CD4-positive, alpha-beta T cell treated with Interleukin-1 beta for 1 hour (primary cell): ENCODE measurements around the gene GABARAPL1.
"Not testable (repeated sequence)": the region's sequence is repeated elsewhere in the genome, so short reads cannot be mapped to it uniquely, and the experiment has no call there.

Experiments
- DNase-seq, 2 donors: peaks; one replicate each; pipeline ENCODE4 v3.0.0-alpha.2; 2020 to 2022

The GABARAPL1 gene

DNA sequence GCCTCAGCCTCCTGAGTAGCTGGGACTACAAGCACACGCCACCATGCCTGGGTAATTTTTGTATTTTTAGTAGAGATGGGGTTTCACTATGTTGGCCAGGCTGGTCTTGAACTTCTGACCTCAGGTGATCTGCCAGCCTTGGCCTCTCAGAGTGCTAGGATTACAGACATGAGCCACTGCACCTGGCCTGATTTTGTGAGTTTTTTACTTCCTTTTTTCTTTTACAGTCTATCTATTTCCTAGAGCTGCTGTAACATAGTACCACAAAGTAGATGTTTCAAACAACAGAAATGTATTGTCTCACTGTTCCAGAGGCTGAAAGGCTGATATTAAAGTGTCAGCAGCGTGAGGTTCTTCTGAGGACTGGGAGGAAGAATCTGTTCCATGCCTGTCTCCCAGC lies 8.2 kb upstream of the GABARAPL1 start:
- DNase-seq, result not testable (repeated sequence)

DNA sequence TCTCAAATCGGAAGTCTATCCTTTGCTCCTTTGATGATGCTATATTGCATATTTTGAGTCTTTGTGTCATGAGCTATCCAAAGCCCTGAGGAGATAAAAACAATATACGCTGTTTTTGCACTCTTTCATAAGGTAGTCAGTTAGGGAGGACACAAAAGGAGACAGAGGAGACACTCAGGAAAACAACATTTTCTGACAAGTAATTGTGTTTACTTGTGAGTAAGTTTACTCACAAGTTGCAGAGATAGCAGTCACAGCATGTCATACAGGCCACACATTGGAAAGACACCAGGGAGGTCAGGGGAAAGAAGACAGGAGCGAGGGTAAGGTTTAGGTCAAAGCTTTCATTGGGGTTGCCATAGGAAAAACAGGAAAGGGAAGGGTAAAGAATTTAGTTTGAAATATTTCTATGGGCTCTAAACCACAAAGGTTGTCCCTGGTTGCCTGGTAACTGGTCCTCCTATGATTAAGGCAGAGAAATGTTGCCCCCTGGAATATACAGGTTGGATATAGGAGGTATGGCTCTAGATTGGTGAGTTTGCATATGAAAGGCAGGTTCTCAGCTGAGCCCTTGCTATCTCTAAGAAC lies 7.4 kb upstream of the GABARAPL1 start:
- no peak for DNase-seq

- DNase-seq, result no peak
Observed at GRCh38 chr12:10207136-10207535, 5.5 kb upstream of the GABARAPL1 start.

DNA sequence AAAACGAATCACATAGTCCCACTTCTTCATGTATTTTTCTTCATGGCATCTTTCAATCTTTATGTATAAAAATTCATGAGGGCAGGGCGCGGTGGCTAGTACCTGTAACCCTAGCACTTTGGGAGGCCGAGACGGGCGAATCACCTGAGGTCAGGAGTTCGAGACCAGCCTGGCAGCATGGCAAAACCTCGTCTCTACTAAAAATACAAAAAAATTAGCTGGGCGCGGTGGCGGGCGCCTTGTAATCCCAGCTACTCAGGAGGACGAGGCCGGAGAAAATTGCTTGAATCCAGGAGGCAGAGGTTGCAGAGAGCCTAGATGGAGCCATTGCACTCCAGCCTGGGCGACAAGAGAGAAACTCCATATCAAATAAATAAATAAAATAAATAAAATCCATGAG lies 2.5 kb upstream of the GABARAPL1 start:
- no peak for DNase-seq

DNA sequence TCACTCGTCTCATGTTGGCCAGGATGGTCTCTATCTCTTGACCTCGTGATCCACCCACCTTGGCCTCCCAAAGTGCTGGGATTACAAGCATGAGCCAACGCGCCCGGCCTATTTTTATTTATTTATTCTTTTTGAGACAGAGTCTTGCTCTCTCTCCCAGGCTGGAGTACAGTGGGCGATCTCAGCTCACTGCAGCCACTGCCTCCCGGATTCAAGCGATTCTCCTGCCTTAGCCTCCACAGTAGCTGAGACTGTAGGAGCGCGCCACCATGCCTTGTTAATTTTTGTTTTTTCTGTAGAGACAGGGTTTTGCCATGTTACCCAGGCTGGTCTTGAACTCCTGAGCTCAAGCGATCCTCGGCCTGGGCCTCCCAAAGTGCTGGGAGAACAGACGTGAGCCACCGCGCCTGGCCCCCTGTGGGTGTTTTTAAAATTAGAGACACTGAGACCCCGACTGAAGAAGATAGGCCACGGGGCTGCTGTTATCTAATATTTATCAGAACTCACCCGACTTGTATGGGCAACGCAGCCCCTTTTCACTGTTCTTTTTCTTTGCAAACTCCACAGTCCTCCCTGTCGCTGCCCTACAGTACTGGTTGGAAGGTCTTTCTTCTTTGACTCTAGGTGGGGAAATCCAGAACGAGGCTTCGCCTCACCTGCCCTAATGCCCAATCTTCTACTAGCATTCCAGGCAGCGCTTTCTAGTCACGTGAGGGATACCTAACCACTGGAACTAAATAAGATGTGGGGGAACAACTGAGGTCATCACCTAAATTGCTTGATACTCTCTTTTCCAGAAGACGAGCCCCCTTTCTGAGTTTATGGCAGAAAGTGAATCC lies 1.4 kb upstream of the GABARAPL1 start:
- DNase-seq, result no peak

DNA sequence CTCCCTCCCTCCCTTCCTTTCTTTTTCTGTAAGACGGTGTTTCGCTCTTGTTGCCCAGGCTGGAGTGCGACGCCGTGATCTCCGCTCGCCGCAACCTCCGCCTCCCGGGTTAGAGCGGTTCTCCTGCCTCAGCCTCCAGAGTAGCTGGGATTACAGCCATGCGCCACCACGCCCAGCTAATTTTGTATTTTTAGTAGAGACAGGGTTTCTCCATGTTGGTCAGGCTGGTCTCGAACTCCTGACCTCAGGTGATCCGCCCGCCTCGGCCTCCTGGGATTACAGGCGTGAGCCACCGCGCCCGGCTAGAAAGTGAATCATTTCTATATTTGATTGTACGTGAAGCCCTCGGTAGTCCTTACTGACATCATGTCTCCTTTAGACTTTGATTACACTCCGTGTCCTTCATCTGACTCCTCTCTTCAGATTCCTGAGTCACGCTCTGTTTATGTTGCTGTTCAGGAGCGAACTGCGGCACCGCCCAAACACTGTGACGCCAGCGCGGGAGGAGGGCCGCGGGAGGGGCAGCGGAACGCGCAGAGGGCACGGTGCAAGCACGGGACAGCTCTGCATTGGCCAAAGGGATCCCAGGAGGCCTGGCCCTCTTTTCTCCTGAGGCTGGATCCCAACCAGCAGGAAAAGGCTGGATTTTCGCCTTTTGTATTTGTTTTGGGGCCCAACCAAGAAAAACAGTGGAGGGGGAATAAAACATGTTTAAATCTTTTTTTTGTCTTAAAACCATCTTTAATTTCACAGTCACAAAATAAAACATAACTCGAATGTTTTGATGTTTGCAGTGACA lies 538 bp upstream of the GABARAPL1 start:
- DNase-seq, result peak; percentile 89 to 92

DNA sequence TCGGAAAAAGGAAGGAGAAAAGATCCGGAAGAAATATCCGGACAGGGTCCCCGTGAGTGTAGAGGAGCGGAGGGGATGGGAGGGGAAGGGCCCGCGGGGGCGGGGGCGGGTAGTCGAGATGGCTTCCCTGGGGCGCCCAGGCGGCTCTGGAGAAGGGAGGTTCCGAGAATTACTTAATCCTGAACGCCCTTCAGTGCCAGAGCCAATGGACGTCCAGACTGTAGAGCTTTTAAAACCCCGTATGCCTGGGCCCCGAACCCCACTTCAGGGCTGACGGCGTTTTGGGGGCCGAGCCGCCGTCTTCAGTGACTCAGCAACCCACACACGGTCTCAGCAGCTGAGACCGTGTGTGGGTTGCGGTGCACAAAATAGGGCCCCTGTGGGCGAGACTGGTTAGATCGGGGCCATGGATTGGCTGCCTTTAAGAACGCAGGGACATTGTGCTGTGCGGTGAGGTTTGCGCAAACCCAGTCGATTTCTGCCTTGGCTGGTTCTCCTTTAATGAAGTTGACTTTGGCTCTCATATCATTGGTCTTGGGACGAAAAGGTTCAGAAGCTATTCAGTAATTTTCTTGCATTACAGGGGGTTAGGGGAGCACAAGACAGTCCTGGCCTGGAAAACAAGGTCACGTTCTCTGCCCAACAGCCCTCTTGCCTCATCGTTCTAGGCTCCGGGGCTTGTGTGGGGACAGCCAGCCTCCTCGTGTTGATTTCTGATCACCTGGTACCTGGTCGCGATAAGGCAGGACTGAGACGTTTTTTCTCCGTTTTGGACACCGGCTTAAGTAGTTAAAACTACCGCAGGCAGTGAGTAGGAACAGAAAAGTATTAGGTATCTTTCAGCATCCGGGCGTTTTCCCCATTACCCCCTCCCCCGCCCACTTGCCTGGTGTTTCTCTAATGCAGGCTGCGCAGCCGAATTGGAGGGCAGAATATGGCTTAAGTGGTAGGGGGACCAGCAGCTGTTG lies 775 bp downstream of the GABARAPL1 start:
- DNase-seq, result peak; percentile 85 to 88

- DNase-seq, result no peak
Observed at GRCh38 chr12:10214136-10214894, 1.6 kb downstream of the GABARAPL1 start.

DNA sequence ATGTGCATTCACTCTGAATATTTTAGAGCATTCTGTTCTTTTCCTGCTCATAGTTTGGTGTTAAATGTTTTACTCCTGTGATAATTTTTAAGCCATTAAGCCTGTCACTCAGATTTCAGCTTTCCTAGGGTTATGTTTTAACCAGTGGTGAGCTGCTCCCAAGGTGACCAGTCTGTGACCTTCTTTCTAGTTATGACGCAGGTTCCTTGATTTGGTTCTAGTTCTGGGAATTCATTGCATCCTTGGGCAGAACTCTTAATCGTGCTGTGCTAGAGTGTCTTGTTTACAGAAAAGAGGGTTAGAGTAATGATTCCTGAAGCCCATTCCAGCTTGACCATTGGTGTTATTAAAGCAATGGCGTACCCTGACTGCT lies 2.2 kb downstream of the GABARAPL1 start:
- no peak for DNase-seq

DNA sequence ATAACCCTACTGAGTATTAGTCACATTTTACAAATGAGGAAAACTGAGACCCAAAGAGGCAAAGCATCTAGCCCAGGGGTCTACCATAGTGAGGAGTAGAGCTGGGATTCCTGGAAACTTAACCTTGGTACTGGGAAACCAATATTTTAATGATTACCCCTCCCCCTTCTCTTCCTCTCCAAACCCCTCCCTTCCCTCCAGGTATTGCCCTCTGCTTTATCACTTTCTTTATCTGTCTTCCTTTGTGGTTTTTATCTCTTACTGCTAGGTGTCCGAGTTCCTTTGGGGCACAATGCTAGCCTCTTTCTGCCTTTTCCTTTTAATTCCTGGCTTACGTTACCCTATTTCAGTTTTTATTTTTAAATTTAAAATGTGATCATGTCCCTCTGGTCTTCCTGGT lies 2.8 kb downstream of the GABARAPL1 start:
- peak in 1 of 2 donors; percentile 23 for DNase-seq

DNA sequence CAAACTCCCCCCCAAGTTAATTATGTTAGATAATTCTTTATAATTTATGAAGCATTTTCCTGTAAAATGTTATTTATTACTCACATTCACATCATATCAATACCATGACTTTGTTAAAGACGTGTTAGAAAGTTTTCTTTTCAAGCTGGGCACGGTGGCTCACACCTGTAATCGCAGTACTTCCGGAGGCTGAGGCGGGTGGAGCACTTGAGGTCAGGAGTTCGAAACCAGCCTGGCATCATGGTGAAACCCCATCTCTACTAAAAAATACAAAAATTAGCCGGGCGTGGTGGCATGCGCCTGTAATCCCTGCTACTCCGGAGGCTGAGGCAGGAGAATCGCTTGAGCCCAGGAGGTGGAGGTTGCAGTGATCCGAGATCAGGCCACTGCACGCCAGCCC lies 3.3 kb downstream of the GABARAPL1 start:
- DNase-seq, result peak; percentile 14 to 39

- DNase-seq, result no peak
Observed at GRCh38 chr12:10218021-10218420, 5.3 kb downstream of the GABARAPL1 start.

DNA sequence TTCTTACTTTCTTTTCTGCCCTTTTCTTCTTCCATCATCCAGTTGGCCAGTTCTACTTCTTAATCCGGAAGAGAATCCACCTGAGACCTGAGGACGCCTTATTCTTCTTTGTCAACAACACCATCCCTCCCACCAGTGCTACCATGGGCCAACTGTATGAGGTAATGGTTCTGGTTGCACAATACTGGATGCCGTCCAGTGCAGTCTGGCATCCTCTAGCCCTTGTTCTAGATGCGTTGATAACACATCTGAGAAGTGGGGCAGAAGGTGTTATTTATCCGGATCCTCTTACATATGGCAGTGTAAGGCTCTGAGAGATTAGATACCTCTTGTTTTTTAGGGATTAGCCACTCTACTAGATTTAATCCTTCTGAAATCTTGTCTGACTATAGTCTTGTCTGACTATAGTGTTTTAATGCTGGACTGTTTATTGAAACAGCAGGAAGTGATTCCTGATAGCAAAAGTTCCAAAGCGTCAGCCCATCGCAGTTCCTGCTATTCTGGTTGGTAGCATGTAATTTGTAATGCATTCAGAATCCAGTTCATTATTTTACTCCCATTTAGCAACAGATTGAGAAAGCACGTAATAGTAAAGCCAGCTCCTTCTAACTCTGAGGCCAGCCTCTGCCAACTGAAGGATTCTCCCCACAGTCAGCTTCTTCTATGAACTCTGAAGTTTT lies 7.9 kb downstream of the GABARAPL1 start:
- no peak for DNase-seq

DNA sequence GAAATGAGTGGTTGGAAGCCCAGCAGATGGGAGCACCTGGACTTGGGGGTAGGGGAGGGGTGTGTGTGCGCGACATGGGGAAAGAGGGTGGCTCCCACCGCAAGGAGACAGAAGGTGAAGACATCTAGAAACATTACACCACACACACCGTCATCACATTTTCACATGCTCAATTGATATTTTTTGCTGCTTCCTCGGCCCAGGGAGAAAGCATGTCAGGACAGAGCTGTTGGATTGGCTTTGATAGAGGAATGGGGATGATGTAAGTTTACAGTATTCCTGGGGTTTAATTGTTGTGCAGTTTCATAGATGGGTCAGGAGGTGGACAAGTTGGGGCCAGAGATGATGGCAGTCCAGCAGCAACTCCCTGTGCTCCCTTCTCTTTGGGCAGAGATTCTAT lies 9.2 kb downstream of the GABARAPL1 start:
- DNase-seq, result no peak

GRCh38 chr12:10223208-10223607 lies 10.5 kb downstream of the GABARAPL1 start:
- DNase-seq, result no peak

DNA sequence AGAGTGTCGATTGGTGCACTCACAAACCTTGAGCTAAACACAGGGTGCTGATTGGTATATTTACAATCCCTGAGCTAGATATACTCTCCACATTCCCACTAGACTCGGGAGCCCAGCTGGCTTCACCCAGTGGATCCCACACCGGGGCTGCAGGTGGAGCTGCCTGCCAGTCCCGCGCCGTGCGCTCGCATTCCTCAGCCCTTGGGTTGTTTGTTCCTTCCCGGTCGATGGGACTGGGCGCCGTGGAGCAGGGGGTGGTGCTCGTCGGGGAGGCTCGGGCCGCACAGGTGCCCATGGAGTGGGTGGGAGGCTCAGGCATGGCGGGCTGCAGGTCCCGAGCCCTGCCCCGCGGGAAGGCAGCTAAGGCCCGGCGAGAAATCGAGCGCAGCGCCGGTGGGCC lies 12.7 kb downstream of the GABARAPL1 start:
- DNase-seq, result not testable (repeated sequence)

DNA sequence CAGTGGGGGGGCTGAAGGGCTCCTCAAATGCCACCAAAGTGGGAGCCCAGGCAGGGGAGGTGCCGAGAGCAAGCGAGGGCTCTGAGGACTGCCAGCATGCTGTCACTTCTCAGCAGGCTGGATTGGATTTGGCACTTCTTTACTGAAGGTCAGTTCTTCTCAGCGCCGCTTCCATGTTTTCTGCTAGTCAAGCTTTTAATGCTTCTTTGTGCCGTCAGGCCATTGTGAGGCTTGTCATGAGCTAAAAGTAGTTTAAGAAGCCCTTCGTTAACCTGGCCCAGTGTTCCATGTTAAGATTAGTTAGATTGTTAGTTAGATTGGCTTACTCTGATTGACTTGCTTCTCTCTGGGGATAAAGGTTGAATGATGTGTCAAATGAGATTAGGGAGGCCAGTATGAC lies 13.4 kb downstream of the GABARAPL1 start:
- no peak for DNase-seq

DNA sequence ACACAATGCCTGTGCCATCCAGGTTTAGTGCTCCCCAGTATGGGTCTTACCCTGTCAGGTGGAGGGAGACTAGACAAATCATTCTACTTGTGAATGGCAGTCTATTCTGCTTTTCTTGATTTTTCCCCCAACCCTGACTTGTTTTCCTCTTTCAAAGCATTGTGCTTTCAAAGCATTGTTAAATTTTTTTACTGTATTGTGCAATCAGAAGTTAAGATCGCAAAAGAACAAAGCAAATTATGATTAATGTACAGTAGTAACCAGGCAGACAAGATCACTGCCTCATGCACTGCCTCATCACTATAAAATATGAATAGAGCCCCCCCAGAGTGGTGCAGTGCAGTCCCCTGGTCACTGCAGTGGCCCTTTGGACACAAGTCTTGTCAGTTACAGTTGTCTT lies 14.1 kb downstream of the GABARAPL1 start:
- DNase-seq, result no peak

DNA sequence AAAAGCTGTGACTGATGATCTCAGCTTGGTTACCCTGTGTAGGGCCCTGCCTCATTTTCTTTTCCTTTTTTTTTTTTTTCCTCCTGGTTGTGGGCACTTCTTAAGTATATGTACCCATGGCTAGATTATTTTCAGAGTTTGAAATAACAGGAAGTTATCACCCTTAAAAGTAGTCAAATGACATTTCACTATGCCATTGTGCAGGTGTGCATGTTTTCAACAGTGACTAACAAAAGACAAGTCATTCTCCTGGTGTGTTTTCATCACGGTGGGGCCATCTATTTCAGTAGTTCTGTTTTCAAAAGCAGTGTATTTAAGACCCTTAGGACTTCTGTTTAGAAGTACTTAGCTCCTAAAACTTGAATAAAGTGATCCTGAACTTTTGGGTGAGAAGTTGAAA lies 15.0 kb downstream of the GABARAPL1 start:
- no peak for DNase-seq

DNA sequence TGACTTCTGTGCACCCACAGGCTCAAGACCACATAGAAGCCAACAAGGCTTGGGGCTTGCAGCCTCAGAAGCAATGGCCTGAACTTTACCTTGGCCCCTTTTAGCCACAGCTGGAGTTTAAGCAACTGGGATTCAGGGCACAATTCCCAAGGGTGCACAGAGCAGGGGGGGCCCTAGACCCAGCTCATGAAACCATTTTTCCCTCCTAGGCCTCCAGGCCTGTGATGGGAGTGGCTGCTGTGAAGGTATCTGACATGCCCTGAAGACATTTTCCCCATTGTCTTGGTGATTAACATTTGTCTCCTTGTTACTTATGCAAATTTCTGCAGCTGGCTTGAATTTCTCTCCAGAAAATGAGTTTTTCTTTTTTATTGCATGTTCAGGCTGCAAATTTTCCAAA lies 21.9 kb downstream of the GABARAPL1 start:
- no peak for DNase-seq
